ENCODE results near the gene DUSP28.
"Not testable (repeated sequence)": the region's sequence is repeated elsewhere in the genome, so short reads cannot be mapped to it uniquely, and the experiment has no call there.

Gene DUSP28

GRCh38 chr2:240555541-240556250, 4.5 kb upstream of the DUSP28 start:
- peaks cover 17% of the 10 kb centered on the region for H3K4me1 ChIP-seq (ENCODE audit: control insufficient read depth, insufficient read depth, low read length)
- no peaks in the 10 kb centered on the region for H3K27me3 ChIP-seq (ENCODE audit: control insufficient read depth, insufficient read depth, low read length)
- no peak overlapping the region for H3K9ac ChIP-seq (ENCODE audit: low read depth, low read length)
- no peak overlapping the region for H3K4me3 ChIP-seq (ENCODE audit: low read length)
- H3K4me2 ChIP-seq (ENCODE audit: low read length) = no peak overlapping the region
- H3K9me3 ChIP-seq (replicated peaks; ENCODE audit: low read length) = no peaks in the 10 kb centered on the region
- no peaks in the 10 kb centered on the region for H3K36me3 ChIP-seq (ENCODE audit: insufficient read depth, low read length)

- Histone ChIP-seq H3K36me3 (ENCODE audit: insufficient read depth, low read length) (no peaks in the 10 kb centered on the region), H3K27me3 (ENCODE audit: control insufficient read depth, insufficient read depth, low read length) (no peaks in the 10 kb centered on the region), H3K4me1 (ENCODE audit: control insufficient read depth, insufficient read depth, low read length) (peaks cover 22% of the 10 kb centered on the region), H3K9me3 (replicated peaks; ENCODE audit: low read length) (no peaks in the 10 kb centered on the region), H3K9ac (ENCODE audit: low read depth, low read length) (no peak overlapping the region), H3K4me2 (ENCODE audit: low read length) (no peak overlapping the region), H3K4me3 (ENCODE audit: low read length) (no peak overlapping the region)
Observed at GRCh38 chr2:240556553-240557100, 3.5 kb upstream of the DUSP28 start.

GRCh38 chr2:240557101-240557751, 2.9 kb upstream of the DUSP28 start:
- peak overlapping the region; percentile 82 for H3K4me2 ChIP-seq (ENCODE audit: low read length)
- no peak overlapping the region for H3K9ac ChIP-seq (ENCODE audit: low read depth, low read length)

GRCh38 chr2:240557808-240558207, 2.3 kb upstream of the DUSP28 start, which contains the start of gene ANKMY1:
Gene ANKMY1 (minus strand): TSS chr2:240557988. CDS start chr2:240557335, 653 bp downstream.
- Histone ChIP-seq H3K4me3 (ENCODE audit: low read length) (peak within 1 kb of the TSS; percentile 61), H3K9ac (ENCODE audit: low read depth, low read length) (no peak within 1 kb of the TSS), H3K9me3 (replicated peaks; ENCODE audit: low read length) (no peaks in the 10 kb centered on the region), H3K36me3 (ENCODE audit: insufficient read depth, low read length) (peaks cover 2% of the 10 kb centered on the region), H3K4me2 (ENCODE audit: low read length) (peak within 1 kb of the TSS; percentile 88), H3K27me3 (ENCODE audit: control insufficient read depth, insufficient read depth, low read length) (no peaks in the 10 kb centered on the region), H3K4me1 (ENCODE audit: control insufficient read depth, insufficient read depth, low read length) (peaks cover 26% of the 10 kb centered on the region)

More at GRCh38 chr2:240557101-240557751, 2.9 kb upstream of the DUSP28 start:
- peaks cover 26% of the 10 kb centered on the region for H3K4me1 ChIP-seq (ENCODE audit: control insufficient read depth, insufficient read depth, low read length)
- H3K36me3 ChIP-seq (ENCODE audit: insufficient read depth, low read length) = no peaks in the 10 kb centered on the region
- H3K27me3 ChIP-seq (ENCODE audit: control insufficient read depth, insufficient read depth, low read length) = no peaks in the 10 kb centered on the region
- no peaks in the 10 kb centered on the region for H3K9me3 ChIP-seq (replicated peaks; ENCODE audit: low read length)
- peak overlapping the region; percentile 61 for H3K4me3 ChIP-seq (ENCODE audit: low read length)

GRCh38 chr2:240558236-240558761, 1.9 kb upstream of the DUSP28 start:
- Histone ChIP-seq H3K9me3 (replicated peaks; ENCODE audit: low read length) (no peaks in the 10 kb centered on the region), H3K9ac (ENCODE audit: low read depth, low read length) (no peak overlapping the region), H3K4me3 (ENCODE audit: low read length) (peak overlapping the region; percentile 61), H3K4me2 (ENCODE audit: low read length) (peak overlapping the region; percentile 82), H3K27me3 (ENCODE audit: control insufficient read depth, insufficient read depth, low read length) (no peaks in the 10 kb centered on the region), H3K4me1 (ENCODE audit: control insufficient read depth, insufficient read depth, low read length) (peaks cover 26% of the 10 kb centered on the region), H3K36me3 (ENCODE audit: insufficient read depth, low read length) (peaks cover 3% of the 10 kb centered on the region)

GRCh38 chr2:240559286-240559685, 871 bp upstream of the DUSP28 start:
- H3K4me3 ChIP-seq (ENCODE audit: low read length) = peak overlapping the region; percentile 93
- H3K9me3 ChIP-seq (replicated peaks; ENCODE audit: low read length) = no peaks in the 10 kb centered on the region
- peaks cover 3% of the 10 kb centered on the region for H3K36me3 ChIP-seq (ENCODE audit: insufficient read depth, low read length)
- no peak overlapping the region for H3K9ac ChIP-seq (ENCODE audit: low read depth, low read length)
- peaks cover 26% of the 10 kb centered on the region for H3K4me1 ChIP-seq (ENCODE audit: control insufficient read depth, insufficient read depth, low read length)
- no peaks in the 10 kb centered on the region for H3K27me3 ChIP-seq (ENCODE audit: control insufficient read depth, insufficient read depth, low read length)
- peak overlapping the region; percentile 88 for H3K4me2 ChIP-seq (ENCODE audit: low read length)

GRCh38 chr2:240560480-240561324, 545 bp downstream of the DUSP28 start:
- H3K4me1 ChIP-seq (ENCODE audit: control insufficient read depth, insufficient read depth, low read length) = peaks cover 31% of the 10 kb centered on the region
- H3K36me3 ChIP-seq (ENCODE audit: insufficient read depth, low read length) = peaks cover 3% of the 10 kb centered on the region
- no peaks in the 10 kb centered on the region for H3K9me3 ChIP-seq (replicated peaks; ENCODE audit: low read length)
- H3K4me2 ChIP-seq (ENCODE audit: low read length) = peak overlapping the region; percentile 88
- peak overlapping the region; percentile 93 for H3K4me3 ChIP-seq (ENCODE audit: low read length)
- H3K27me3 ChIP-seq (ENCODE audit: control insufficient read depth, insufficient read depth, low read length) = no peaks in the 10 kb centered on the region
- H3K9ac ChIP-seq (ENCODE audit: low read depth, low read length) = peak overlapping the region; percentile 96

- H3K4me2 ChIP-seq (ENCODE audit: low read length) = peak overlapping the region; percentile 88
- H3K9me3 ChIP-seq (replicated peaks; ENCODE audit: low read length) = no peaks in the 10 kb centered on the region
- peak overlapping the region; percentile 67 for H3K9ac ChIP-seq (ENCODE audit: low read depth, low read length)
- H3K27me3 ChIP-seq (ENCODE audit: control insufficient read depth, insufficient read depth, low read length) = no peaks in the 10 kb centered on the region
- H3K4me3 ChIP-seq (ENCODE audit: low read length) = peak overlapping the region; percentile 93
- H3K4me1 ChIP-seq (ENCODE audit: control insufficient read depth, insufficient read depth, low read length) = peaks cover 37% of the 10 kb centered on the region
- peaks cover 3% of the 10 kb centered on the region for H3K36me3 ChIP-seq (ENCODE audit: insufficient read depth, low read length)
Observed at GRCh38 chr2:240561325-240561971, 1.3 kb downstream of the DUSP28 start.

GRCh38 chr2:240563231-240563630, 3.1 kb downstream of the DUSP28 start:
- H3K4me3 ChIP-seq (ENCODE audit: low read length); H3K27me3 ChIP-seq (ENCODE audit: control insufficient read depth, insufficient read depth, low read length); H3K9ac ChIP-seq (ENCODE audit: low read depth, low read length); H3K4me2 ChIP-seq (ENCODE audit: low read length); H3K9me3 ChIP-seq (replicated peaks; ENCODE audit: low read length); H3K36me3 ChIP-seq (ENCODE audit: insufficient read depth, low read length): not testable (repeated sequence)
- H3K4me1 ChIP-seq (ENCODE audit: control insufficient read depth, insufficient read depth, low read length) = peaks cover 47% of the 10 kb centered on the region

- Histone ChIP-seq H3K9ac (ENCODE audit: low read depth, low read length) (no peak overlapping the region), H3K4me3 (ENCODE audit: low read length) (no peak overlapping the region), H3K36me3 (ENCODE audit: insufficient read depth, low read length) (peaks cover 3% of the 10 kb centered on the region), H3K9me3 (replicated peaks; ENCODE audit: low read length) (no peaks in the 10 kb centered on the region), H3K27me3 (ENCODE audit: control insufficient read depth, insufficient read depth, low read length) (no peaks in the 10 kb centered on the region), H3K4me2 (ENCODE audit: low read length) (no peak overlapping the region), H3K4me1 (ENCODE audit: control insufficient read depth, insufficient read depth, low read length) (peaks cover 47% of the 10 kb centered on the region)
Observed at GRCh38 chr2:240563951-240564560, 3.9 kb downstream of the DUSP28 start.
